Neural progenitor cell (in vitro differentiated cells): Measurements from ENCODE around the gene PDCD1.

Experiments used
- EZH2 ChIP-seq: fragments of 200-600 bp; sonication (generic); IDR thresholded peaks from 2 replicates; pipeline ENCODE4 v1.6.1; 2017; ENCODE audit warnings: antibody characterized with exemption, mild to moderate bottlenecking, moderate library complexity
- TF ChIP-seq, protein P1 (sequence below): fragments of 200-600 bp; sonication (generic); IDR thresholded peaks from 2 replicates; pipeline ENCODE4 v1.5.1; 2017; ENCODE audit warnings: antibody characterized with exemption, mild to moderate bottlenecking

DNA sequence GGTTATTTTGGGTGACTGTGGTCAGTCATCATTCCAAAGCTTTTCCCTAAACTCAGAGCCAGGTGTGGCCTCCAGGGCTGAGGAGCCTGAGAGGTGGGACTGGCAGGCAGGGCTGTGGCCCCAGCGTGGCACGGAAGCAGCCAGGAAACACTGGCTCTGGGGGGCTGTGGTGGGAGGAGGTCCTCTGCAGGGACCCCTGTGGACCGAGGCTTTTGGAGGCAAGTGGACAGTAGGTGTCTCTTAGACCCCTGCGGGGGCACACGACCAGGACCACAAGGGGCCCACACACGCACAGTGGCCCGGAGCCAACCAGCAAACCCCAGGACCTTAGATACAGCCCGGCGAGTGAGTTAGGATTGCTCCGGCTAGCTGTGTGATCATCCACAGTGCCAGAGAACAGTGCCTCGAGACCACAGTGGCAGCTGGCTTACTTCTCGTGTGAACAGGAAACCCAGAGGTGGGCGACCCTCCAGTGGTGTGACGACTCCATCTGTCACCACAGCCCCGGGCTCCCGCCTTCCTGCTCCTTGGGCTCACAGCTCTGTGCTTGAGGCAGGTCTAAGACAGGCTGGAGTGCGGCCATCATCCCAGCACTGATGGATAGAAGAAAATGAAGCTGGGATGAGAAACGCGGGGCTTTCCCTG is 9.2 kb upstream of the PDCD1 start:
- TF ChIP-seq, protein P1, sequence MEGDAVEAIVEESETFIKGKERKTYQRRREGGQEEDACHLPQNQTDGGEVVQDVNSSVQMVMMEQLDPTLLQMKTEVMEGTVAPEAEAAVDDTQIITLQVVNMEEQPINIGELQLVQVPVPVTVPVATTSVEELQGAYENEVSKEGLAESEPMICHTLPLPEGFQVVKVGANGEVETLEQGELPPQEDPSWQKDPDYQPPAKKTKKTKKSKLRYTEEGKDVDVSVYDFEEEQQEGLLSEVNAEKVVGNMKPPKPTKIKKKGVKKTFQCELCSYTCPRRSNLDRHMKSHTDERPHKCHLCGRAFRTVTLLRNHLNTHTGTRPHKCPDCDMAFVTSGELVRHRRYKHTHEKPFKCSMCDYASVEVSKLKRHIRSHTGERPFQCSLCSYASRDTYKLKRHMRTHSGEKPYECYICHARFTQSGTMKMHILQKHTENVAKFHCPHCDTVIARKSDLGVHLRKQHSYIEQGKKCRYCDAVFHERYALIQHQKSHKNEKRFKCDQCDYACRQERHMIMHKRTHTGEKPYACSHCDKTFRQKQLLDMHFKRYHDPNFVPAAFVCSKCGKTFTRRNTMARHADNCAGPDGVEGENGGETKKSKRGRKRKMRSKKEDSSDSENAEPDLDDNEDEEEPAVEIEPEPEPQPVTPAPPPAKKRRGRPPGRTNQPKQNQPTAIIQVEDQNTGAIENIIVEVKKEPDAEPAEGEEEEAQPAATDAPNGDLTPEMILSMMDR, result no peak
- no peak for TF ChIP-seq EZH2
